22Rv1 (cell line): Measurements from ENCODE around the gene PRDM15.

Experiments
- H3K27ac ChIP-seq: fragments of 450-650 bp; 2 replicates; pipeline ENCODE4 v1.5.1; 2017
- CTCF ChIP-seq: fragments of 450-650 bp; IDR thresholded peaks from 2 replicates; pipeline ENCODE4 v1.5.1; 2017; ENCODE audit warnings: mild to moderate bottlenecking
- ZFX ChIP-seq: fragments of 450-650 bp; IDR thresholded peaks from 2 replicates; pipeline ENCODE4 v1.6.1; 2017; ENCODE audit warnings: antibody characterized with exemption, borderline replicate concordance

Gene PRDM15

GRCh38 chr21:41894511-41894910 lies 15.4 kb upstream of the PRDM15 start:
- TF ChIP-seq CTCF (no peak), ZFX (no peak)
- no peak overlapping the region for H3K27ac ChIP-seq

DNA sequence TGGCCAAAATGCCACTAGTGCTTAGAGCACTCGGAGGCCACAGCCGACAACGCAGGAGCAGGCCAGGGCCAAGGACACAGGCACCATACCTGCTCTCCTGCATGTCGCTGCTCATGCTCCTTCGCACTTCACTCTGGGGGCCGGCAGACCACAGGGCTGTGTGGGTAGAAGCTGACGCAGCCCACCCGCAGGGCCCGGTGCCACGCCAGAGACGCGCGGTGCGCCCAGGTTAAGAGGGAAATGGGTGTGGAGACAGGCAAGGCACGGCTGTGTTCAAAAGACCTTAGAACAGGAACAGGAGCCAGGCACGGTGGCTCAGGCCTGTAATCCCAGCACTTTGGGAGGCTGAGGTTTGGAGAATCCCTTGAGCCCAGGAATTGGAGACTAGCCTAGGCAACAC lies 13.6 kb upstream of the PRDM15 start:
- no peak overlapping the region for H3K27ac ChIP-seq
- TF ChIP-seq CTCF, result no peak
- TF ChIP-seq ZFX, result no peak

DNA sequence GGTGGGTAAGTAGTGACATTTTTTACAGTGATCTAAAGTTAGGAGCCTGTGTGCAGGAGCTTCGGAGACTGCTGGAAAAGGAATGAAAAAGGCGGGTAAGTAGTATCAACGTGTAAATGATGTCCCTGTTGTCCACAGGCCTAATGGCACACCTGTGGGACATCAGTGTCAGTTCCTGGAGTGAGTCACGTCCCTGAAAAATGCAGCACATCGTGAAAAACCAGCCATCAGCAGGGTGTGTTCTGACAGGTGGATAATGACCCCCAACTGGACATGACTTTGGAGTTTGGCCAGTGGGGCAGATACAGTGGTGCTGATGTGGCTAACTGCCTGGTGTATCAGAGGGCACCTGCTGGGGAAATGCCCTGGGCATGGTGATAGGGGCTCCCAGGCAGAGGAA lies 12.0 kb upstream of the PRDM15 start:
- no peak overlapping the region for H3K27ac ChIP-seq
- TF ChIP-seq CTCF, result no peak
- no peak for TF ChIP-seq ZFX

DNA sequence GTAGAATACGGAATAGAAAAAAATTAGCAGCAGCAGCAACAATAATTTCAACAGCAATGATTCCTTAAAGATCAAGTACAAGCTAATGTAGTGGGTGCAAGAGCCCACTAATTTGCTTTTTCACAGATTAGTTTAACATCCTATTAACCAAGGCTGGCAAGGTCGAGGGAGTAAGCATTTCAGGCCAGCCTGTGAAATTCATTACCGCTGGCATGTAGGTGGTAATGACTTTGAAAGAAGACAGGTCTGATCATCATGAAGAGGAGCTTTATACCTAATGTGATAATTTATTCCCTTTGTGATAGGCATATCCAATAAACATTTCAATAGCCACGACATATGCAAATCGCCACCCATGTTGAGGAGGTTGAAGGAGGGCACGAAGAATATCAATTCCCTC lies 11.2 kb upstream of the PRDM15 start:
- H3K27ac ChIP-seq, result no peak overlapping the region
- no peak for TF ChIP-seq CTCF
- no peak for TF ChIP-seq ZFX

DNA sequence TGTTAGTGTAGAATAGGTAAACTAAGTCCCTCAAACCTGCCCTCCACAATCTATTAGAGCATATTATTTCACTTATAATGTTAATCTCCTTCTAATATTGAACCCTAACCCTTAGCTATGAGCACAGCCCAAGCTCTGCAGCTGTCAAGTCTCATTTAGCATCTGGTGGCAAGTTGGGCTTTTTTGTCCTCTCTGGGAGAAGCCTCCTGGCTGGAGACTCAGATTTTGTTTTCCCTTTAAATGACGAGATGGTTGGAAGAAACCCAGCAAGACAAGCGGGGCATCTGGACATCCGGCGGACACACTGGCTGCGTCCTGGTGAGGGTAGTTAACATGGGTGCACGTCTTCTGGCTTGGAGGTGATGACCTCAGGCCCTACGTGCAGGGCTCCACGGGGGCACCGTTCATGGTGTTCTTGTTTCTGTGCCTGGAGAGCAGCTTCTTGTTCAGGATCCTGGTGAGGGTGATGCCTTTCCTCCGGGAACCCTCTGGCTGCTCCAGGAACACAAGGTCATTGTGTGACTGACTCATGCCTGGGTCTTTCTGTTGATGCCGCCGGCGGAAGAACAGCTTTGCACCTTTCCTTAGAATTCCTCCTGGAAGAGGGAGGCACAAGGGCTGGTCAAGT lies 9.7 kb upstream of the PRDM15 start:
- H3K27ac ChIP-seq, result no peak overlapping the region
- no peak for TF ChIP-seq CTCF
- no peak for TF ChIP-seq ZFX

DNA sequence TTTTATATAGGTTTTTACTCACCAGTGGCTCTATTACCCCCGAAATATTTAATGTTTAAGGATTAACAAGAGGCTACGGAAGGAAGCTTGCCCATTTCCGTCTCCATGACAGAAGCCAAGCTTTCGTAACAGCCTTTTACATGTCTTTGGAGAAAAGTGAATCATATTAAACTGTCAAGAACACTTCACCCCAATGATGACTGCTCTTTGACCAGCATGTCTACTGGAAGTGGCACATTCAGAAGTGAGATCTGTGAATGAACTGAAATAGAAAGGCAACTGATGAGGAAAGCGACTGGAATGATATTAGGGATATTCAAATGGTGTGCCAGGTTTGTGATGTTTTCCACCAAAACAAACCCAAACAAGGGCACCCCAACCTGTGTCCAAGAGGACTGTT lies 8.5 kb upstream of the PRDM15 start:
- no peak overlapping the region for H3K27ac ChIP-seq
- no peak for TF ChIP-seq CTCF
- no peak for TF ChIP-seq ZFX

GRCh38 chr21:41886328-41886727 lies 7.2 kb upstream of the PRDM15 start:
- H3K27ac ChIP-seq, result no peak overlapping the region
- no peak for TF ChIP-seq ZFX
- no peak for TF ChIP-seq CTCF
